ENCODE data around the gene HHATL. TPM values are rescaled to one million over a fixed set of nuclear protein-coding genes. Genes with fewer than 3 reads are reported as not detected.

Gene HHATL
- total RNA-seq, 1 experiment from 2014 or later: not detected

DNA sequence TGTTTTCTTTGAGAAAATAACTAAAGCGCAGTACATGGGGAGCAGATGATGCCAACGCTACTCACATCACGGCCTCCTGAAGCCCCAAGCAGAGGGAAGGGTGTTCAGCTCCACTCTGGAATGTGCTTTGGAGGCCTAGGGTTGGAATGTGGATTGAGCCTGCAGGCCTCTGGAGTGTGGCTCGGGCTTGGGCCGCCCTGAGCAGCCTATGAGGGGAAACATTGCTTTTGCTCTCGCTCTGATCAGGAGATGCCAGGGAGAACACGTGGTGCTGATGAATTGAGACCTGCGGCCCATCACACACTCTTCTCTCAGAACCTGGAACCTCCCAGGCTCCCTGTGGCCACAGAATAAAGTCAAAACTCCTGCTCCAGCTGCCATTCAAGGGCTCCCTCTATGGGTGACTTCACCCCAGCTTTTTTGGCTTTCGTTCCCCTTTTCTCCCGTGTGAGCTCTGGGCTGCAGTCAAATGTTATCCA, 47.2 kb upstream of the HHATL start:
- CTCF ChIA-PET: no interaction called here
- intact Hi-C loops (cut with micrococcal nuclease; ENCODE audit: unreplicated experiment) (no loop called here), in situ Hi-C loops (cut with HindIII; ENCODE audit: low pct_unique_long_range_greater_than_20kb, low sequenced_read_pairs) (no loop called here)
- Histone ChIP-seq H3K9me3 (ENCODE audit: control insufficient read depth, insufficient read depth, low read depth, low read length) (no peaks in the 10 kb centered on the region), H3K4me3 (ENCODE audit: low read depth in 2 of 2, low read length in 2 of 2) (no peak overlapping the region), H3K27me3 (ENCODE audit: control insufficient read depth, insufficient read depth, low read length) (no peaks in the 10 kb centered on the region), H3K27ac (ENCODE audit: low read length) (no peak overlapping the region), H3K4me1 (ENCODE audit: control insufficient read depth, insufficient read depth, low read length) (no peaks in the 10 kb centered on the region), H3K36me3 (ENCODE audit: control insufficient read depth, insufficient read depth, low read length) (no peaks in the 10 kb centered on the region)
- 0 out of 2 replicates have a peak, but pooled peaks have one; percentile 48 for ATAC-seq
- no peak for DNase-seq (ENCODE audit: low read depth, low spot score)
- TF ChIP-seq, protein P1, sequence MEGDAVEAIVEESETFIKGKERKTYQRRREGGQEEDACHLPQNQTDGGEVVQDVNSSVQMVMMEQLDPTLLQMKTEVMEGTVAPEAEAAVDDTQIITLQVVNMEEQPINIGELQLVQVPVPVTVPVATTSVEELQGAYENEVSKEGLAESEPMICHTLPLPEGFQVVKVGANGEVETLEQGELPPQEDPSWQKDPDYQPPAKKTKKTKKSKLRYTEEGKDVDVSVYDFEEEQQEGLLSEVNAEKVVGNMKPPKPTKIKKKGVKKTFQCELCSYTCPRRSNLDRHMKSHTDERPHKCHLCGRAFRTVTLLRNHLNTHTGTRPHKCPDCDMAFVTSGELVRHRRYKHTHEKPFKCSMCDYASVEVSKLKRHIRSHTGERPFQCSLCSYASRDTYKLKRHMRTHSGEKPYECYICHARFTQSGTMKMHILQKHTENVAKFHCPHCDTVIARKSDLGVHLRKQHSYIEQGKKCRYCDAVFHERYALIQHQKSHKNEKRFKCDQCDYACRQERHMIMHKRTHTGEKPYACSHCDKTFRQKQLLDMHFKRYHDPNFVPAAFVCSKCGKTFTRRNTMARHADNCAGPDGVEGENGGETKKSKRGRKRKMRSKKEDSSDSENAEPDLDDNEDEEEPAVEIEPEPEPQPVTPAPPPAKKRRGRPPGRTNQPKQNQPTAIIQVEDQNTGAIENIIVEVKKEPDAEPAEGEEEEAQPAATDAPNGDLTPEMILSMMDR (IDR thresholded peaks at IDR 0.05): peak; percentile 51
- TF ChIP-seq TCF7L2 (IDR thresholded peaks at IDR 0.05; ENCODE audit: low read depth, low read length): no peak
- POLR2A ChIA-PET: no interaction called here
- BruUV-seq (replicated peaks): no TSS peak

DNA sequence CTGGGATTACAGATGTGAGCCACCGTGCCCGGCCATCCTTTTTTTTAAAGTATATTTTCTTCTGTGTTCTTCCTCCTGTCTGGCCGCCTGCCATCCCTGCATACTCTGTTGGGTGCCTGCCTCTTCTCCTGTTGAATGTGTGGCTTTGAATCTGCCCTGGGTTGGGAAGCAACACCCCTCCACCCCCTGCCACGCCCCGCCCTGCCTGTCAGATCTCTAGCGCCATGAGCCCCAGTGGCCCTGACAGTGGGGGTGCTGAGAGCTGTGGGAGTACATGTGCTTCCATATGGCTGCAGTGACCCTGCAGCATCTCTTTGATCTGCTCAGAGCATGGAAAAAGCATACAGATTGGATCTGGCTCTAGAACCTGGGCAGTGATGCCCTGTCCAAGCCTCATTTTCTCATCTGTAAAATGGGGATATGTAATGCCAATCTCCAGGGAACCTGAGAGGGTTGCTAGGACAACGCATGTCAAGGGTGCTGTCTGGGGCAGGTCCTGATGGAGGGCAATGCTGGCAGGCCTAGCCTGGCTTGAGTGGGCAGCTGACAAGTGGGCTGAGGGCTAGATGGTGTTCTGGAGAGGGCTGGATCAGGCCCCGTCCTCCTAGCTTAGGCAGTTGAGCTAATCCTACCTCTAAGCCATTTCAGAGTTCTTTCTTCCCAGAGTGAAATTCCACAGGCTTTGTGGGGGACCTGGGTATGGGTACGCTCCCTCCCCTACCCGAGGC, 46.6 kb upstream of the HHATL start:
- ChIA-PET POLR2A (no interaction called here), CTCF (no interaction called here)
- intact Hi-C loops (cut with micrococcal nuclease; ENCODE audit: unreplicated experiment): no loop called here
- DNase-seq (ENCODE audit: low read depth, low spot score) (no peak), ATAC-seq (no peak)
- no peak overlapping the region for H3K27ac ChIP-seq (ENCODE audit: low read length)
- H3K4me1 ChIP-seq (ENCODE audit: control insufficient read depth, insufficient read depth, low read length): no peaks in the 10 kb centered on the region
- H3K36me3 ChIP-seq (ENCODE audit: control insufficient read depth, insufficient read depth, low read length): no peaks in the 10 kb centered on the region
- in situ Hi-C loops (cut with HindIII; ENCODE audit: low pct_unique_long_range_greater_than_20kb, low sequenced_read_pairs): no loop called here
- no peaks in the 10 kb centered on the region for H3K27me3 ChIP-seq (ENCODE audit: control insufficient read depth, insufficient read depth, low read length)
- TF ChIP-seq, protein P1 (IDR thresholded peaks at IDR 0.05): no peak
- TF ChIP-seq TCF7L2 (IDR thresholded peaks at IDR 0.05; ENCODE audit: low read depth, low read length): no peak
- TF ChIP-seq SIN3A (IDR thresholded peaks at IDR 0.05; ENCODE audit: borderline replicate concordance, insufficient read depth, low read depth, low read length): no peak
- TF ChIP-seq, protein P2, sequence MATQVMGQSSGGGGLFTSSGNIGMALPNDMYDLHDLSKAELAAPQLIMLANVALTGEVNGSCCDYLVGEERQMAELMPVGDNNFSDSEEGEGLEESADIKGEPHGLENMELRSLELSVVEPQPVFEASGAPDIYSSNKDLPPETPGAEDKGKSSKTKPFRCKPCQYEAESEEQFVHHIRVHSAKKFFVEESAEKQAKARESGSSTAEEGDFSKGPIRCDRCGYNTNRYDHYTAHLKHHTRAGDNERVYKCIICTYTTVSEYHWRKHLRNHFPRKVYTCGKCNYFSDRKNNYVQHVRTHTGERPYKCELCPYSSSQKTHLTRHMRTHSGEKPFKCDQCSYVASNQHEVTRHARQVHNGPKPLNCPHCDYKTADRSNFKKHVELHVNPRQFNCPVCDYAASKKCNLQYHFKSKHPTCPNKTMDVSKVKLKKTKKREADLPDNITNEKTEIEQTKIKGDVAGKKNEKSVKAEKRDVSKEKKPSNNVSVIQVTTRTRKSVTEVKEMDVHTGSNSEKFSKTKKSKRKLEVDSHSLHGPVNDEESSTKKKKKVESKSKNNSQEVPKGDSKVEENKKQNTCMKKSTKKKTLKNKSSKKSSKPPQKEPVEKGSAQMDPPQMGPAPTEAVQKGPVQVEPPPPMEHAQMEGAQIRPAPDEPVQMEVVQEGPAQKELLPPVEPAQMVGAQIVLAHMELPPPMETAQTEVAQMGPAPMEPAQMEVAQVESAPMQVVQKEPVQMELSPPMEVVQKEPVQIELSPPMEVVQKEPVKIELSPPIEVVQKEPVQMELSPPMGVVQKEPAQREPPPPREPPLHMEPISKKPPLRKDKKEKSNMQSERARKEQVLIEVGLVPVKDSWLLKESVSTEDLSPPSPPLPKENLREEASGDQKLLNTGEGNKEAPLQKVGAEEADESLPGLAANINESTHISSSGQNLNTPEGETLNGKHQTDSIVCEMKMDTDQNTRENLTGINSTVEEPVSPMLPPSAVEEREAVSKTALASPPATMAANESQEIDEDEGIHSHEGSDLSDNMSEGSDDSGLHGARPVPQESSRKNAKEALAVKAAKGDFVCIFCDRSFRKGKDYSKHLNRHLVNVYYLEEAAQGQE (IDR thresholded peaks at IDR 0.05; ENCODE audit: insufficient read depth in 1 of 2, low read depth in 2 of 2, low read length in 1 of 2): no peak
- TF ChIP-seq POLR2AphosphoS5 (IDR thresholded peaks at IDR 0.05; ENCODE audit: low read depth, low read length): no peak
- H3K4me3 ChIP-seq (ENCODE audit: low read depth in 2 of 2, low read length in 2 of 2): no peak overlapping the region
- no peaks in the 10 kb centered on the region for H3K9me3 ChIP-seq (ENCODE audit: control insufficient read depth, insufficient read depth, low read depth, low read length)
- BruUV-seq (replicated peaks): no TSS peak

Measured in Panc1 (cell line).